Loucy (cell line): ENCODE measurements around the gene NPHP4.

Experiments
- H2AFZ ChIP-seq: fragments of 200-600 bp; sonication (generic); 2 replicates; pipeline ENCODE4 v1.6.0; 2016; ENCODE audit warnings: antibody characterized with exemption, mild to moderate bottlenecking, low read length, moderate library complexity
- H3F3A ChIP-seq: fragments of 200-600 bp; 2 replicates; pipeline ENCODE4 v1.6.0; 2016; ENCODE audit warnings: antibody characterized with exemption, low read depth, mild to moderate bottlenecking
- H3K27me3 ChIP-seq: fragments of 200-600 bp; sonication (generic); 2 replicates; pipeline ENCODE4 v1.6.1; 2014; ENCODE audit warnings: low read length, mild to moderate bottlenecking; ENCODE audit not compliant: insufficient read depth, poor library complexity, severe bottlenecking
- H3K36me3 ChIP-seq: fragments of 200-600 bp; sonication (generic); 2 replicates; pipeline ENCODE4 v1.6.1; 2016; ENCODE audit warnings: low read length; ENCODE audit not compliant: insufficient read depth
- H3K4me1 ChIP-seq: fragments of 200-600 bp; sonication (generic); 2 replicates; pipeline ENCODE4 v1.5.1; 2014; ENCODE audit warnings: low read length, mild to moderate bottlenecking; ENCODE audit not compliant: insufficient read depth, poor library complexity, severe bottlenecking
- H3K4me2 ChIP-seq: fragments of 200-600 bp; sonication (generic); 2 replicates; pipeline ENCODE4 v1.6.0; 2014; ENCODE audit warnings: antibody characterized with exemption, low read length, low read depth, mild to moderate bottlenecking; ENCODE audit not compliant: poor library complexity, severe bottlenecking
- H3K4me3 ChIP-seq: fragments of 200-600 bp; sonication (generic); 2 replicates; pipeline ENCODE4 v1.5.1; 2014; ENCODE audit warnings: low read length, mild to moderate bottlenecking, mixed read lengths; ENCODE audit not compliant: poor library complexity, severe bottlenecking
- H3K79me2 ChIP-seq: fragments of 200-600 bp; sonication (generic); 2 replicates; pipeline ENCODE4 v1.6.1; 2014; ENCODE audit warnings: low read length; ENCODE audit not compliant: insufficient read depth
- H3K9ac ChIP-seq: fragments of 200-600 bp; sonication (generic); 2 replicates; pipeline ENCODE4 v1.6.0; 2014; ENCODE audit warnings: mild to moderate bottlenecking, low read depth, low read length, moderate library complexity; ENCODE audit not compliant: poor library complexity, severe bottlenecking
- H3K9me2 ChIP-seq: fragments of 200-600 bp; sonication (generic); replicated peaks from 2 replicates; pipeline ENCODE4 v1.6.1; 2016; ENCODE audit warnings: low read depth, low read length, mixed read lengths
- H3K9me3 ChIP-seq: fragments of 200-600 bp; sonication (generic); 2 replicates; pipeline ENCODE4 v1.6.1; 2014; ENCODE audit warnings: mild to moderate bottlenecking, antibody characterized with exemption, low read length, low read depth; ENCODE audit not compliant: insufficient read depth
- H4K20me1 ChIP-seq: fragments of 200-600 bp; sonication (generic); 2 replicates; pipeline ENCODE4 v1.6.0; 2014; ENCODE audit warnings: antibody characterized with exemption, low read length, mild to moderate bottlenecking; ENCODE audit not compliant: insufficient read depth, poor library complexity, severe bottlenecking
- CTCF ChIP-seq: fragments of 200-600 bp; sonication (generic); conservative IDR thresholded peaks from 2 replicates; pipeline ENCODE4 v1.5.1; 2014; ENCODE audit warnings: mild to moderate bottlenecking, antibody characterized with exemption, low read length
- EZH2phosphoT487 ChIP-seq: fragments of 200-600 bp; IDR thresholded peaks from 2 replicates; pipeline ENCODE4 v1.6.1; 2018; ENCODE audit warnings: antibody characterized with exemption, mild to moderate bottlenecking, moderate library complexity, borderline replicate concordance

The NPHP4 gene

GRCh38 chr1:6008084-6008415 lies 15.8 kb upstream of the NPHP4 start:
- H3K27me3 ChIP-seq: no peaks in the 10 kb centered on the region
- no peak overlapping the region for H3K4me2 ChIP-seq
- H3K4me1 ChIP-seq: no peaks in the 10 kb centered on the region
- no peak for TF ChIP-seq CTCF
- TF ChIP-seq EZH2phosphoT487: no peak
- no peaks in the 10 kb centered on the region for H3K79me2 ChIP-seq
- no peaks in the 10 kb centered on the region for H3F3A ChIP-seq
- no peak overlapping the region for H3K9ac ChIP-seq
- no peaks in the 10 kb centered on the region for H3K36me3 ChIP-seq
- no peak overlapping the region for H3K4me3 ChIP-seq
- H3K9me2 ChIP-seq: no peaks in the 10 kb centered on the region
- no peak overlapping the region for H2AFZ ChIP-seq
- H4K20me1 ChIP-seq: no peaks in the 10 kb centered on the region
- H3K9me3 ChIP-seq: no peaks in the 10 kb centered on the region

GRCh38 chr1:6007318-6008083 lies 15.3 kb upstream of the NPHP4 start:
- no peak for TF ChIP-seq EZH2phosphoT487
- peaks cover 3% of the 10 kb centered on the region for H3K4me1 ChIP-seq
- no peaks in the 10 kb centered on the region for H3F3A ChIP-seq
- H3K9ac ChIP-seq: no peak overlapping the region
- H3K27me3 ChIP-seq: no peaks in the 10 kb centered on the region
- H3K9me3 ChIP-seq: no peaks in the 10 kb centered on the region
- H3K4me2 ChIP-seq: no peak overlapping the region
- peaks cover under 1% of the 10 kb centered on the region; the same call in 1 of the 2 replicates for H3K79me2 ChIP-seq
- H3K9me2 ChIP-seq: no peaks in the 10 kb centered on the region
- H2AFZ ChIP-seq: no peak overlapping the region
- no peaks in the 10 kb centered on the region for H3K36me3 ChIP-seq
- no peak overlapping the region for H3K4me3 ChIP-seq
- H4K20me1 ChIP-seq: no peaks in the 10 kb centered on the region

DNA sequence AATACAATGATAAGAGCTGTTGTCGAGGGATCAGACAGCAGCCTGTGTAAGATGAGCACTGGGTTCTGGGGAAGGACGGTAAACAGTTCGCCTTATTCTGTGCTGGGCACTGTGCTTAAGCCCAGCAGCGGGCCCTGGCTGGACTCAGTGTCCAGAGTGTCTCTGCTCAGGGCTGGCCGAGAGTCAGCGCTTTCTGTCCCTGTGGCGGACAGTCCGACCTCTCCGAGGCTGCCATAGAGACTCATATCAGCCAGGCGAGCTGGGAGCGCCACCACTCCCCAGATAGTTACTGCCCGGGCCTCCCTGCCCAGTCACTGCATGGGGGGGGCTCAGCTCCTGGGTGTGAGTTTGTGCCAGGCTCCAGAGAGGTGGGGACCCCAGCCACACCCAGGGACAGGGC lies 14.7 kb upstream of the NPHP4 start:
- peaks cover 9% of the 10 kb centered on the region for H3K4me1 ChIP-seq
- H3K4me2 ChIP-seq: no peak overlapping the region
- peaks cover 3% of the 10 kb centered on the region; the same call in 1 of the 2 replicates for H3K79me2 ChIP-seq
- H4K20me1 ChIP-seq: no peaks in the 10 kb centered on the region
- H3K9ac ChIP-seq: no peak overlapping the region
- TF ChIP-seq EZH2phosphoT487 (no peak), CTCF (no peak)
- H3F3A ChIP-seq: no peaks in the 10 kb centered on the region
- no peaks in the 10 kb centered on the region for H3K27me3 ChIP-seq
- H3K4me3 ChIP-seq: no peak overlapping the region
- H3K9me2 ChIP-seq: no peaks in the 10 kb centered on the region
- H3K9me3 ChIP-seq: no peaks in the 10 kb centered on the region
- no peaks in the 10 kb centered on the region for H3K36me3 ChIP-seq
- H2AFZ ChIP-seq: no peak overlapping the region
